Skeletal muscle cell (primary cell): ENCODE measurements around the gene PPP2CA.
"Not testable (repeated sequence)": the region's sequence is repeated elsewhere in the genome, so short reads cannot be mapped to it uniquely, and the experiment has no call there.

Experiments used
- DNase-seq: peaks from one replicate; pipeline ENCODE4 v3.0.0-alpha.2; 2010; ENCODE audit warnings: low read depth
- H3K4me3 ChIP-seq: 2 replicates; pipeline ENCODE4 v1.5.1; 2011; ENCODE audit warnings: low read depth, mild to moderate bottlenecking, control low read depth, low read length, moderate library complexity

The PPP2CA gene

GRCh38 chr5:134153657-134154056, 72.2 kb downstream of the PPP2CA start:
- DNase-seq, result no peak
- H3K4me3 ChIP-seq, result no peak overlapping the region

GRCh38 chr5:134153241-134153640, 72.6 kb downstream of the PPP2CA start:
- no peak for DNase-seq
- no peak overlapping the region for H3K4me3 ChIP-seq

- not testable (repeated sequence) for DNase-seq, H3K4me3 ChIP-seq
These were observed 73.6 kb downstream of the PPP2CA start for GRCh38 chr5:134152173-134152832.

- H3K4me3 ChIP-seq, result no peak overlapping the region
- no peak for DNase-seq
These were observed 74.2 kb downstream of the PPP2CA start for GRCh38 chr5:134151723-134152122.

GRCh38 chr5:134149571-134150303, 76.1 kb downstream of the PPP2CA start:
- H3K4me3 ChIP-seq, result no peak overlapping the region
- DNase-seq, result no peak

GRCh38 chr5:134148986-134149539, 76.8 kb downstream of the PPP2CA start:
- no peak overlapping the region for H3K4me3 ChIP-seq
- DNase-seq, result no peak

- no peak for DNase-seq
These were observed 77.6 kb downstream of the PPP2CA start for GRCh38 chr5:134148316-134148715.

GRCh38 chr5:134146651-134147518, 79.0 kb downstream of the PPP2CA start:
- no peak for DNase-seq
- H3K4me3 ChIP-seq, result no peak overlapping the region

More at GRCh38 chr5:134148316-134148715, 77.6 kb downstream of the PPP2CA start:
- no peak overlapping the region for H3K4me3 ChIP-seq

- H3K4me3 ChIP-seq, result no peak overlapping the region
- no peak for DNase-seq
These were observed 79.9 kb downstream of the PPP2CA start for GRCh38 chr5:134145779-134146581.

- DNase-seq, result no peak
- no peak overlapping the region for H3K4me3 ChIP-seq
These were observed 80.7 kb downstream of the PPP2CA start for GRCh38 chr5:134145041-134145757.
